HTERT RPE-1 (cell line): Measurements from ENCODE around the gene LMO1.

ENCODE experiments used
- in situ Hi-C: fragments of 300-500 bp; cut with MboI; formaldehyde crosslinking; loops from 4 replicates; pipeline ENCODE4 v1.14.3; 2020; ENCODE audit warnings: low sequenced_read_pairs

Gene LMO1

DNA sequence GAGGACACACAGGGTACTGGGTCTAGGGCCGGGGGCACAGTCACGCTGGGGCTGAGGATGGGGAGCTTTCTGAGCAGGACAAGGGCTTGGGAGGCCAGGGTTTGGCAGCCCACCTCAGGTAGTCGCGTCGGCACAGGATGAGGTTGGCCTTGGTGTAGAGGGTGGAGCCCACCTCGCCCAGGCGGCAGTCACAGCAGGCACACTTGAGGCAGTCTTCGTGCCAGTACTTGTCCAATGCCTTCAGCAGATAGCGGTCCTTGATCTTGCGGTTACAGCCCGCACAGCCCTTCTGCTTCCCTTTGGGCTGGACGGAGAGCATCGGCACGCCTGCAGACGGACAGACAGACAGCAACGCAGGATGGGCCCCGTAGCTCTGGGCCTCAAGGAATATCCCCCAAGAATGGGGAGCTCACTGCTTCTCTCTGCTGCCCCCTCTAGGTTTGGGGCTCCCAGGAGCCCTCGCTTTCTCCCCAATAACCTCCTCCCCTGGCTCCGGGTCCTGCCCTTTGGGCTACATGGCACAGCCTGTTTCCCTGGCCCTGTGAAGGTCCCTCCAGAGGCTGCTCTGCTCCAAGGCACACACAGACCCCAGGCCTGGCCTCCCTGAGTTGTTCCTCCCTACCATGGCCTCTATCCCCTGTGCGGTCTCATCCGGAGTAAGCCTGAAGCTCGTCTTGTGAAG is 33.4 kb downstream of the LMO1 start:
- in situ Hi-C loops = no loop called here

DNA sequence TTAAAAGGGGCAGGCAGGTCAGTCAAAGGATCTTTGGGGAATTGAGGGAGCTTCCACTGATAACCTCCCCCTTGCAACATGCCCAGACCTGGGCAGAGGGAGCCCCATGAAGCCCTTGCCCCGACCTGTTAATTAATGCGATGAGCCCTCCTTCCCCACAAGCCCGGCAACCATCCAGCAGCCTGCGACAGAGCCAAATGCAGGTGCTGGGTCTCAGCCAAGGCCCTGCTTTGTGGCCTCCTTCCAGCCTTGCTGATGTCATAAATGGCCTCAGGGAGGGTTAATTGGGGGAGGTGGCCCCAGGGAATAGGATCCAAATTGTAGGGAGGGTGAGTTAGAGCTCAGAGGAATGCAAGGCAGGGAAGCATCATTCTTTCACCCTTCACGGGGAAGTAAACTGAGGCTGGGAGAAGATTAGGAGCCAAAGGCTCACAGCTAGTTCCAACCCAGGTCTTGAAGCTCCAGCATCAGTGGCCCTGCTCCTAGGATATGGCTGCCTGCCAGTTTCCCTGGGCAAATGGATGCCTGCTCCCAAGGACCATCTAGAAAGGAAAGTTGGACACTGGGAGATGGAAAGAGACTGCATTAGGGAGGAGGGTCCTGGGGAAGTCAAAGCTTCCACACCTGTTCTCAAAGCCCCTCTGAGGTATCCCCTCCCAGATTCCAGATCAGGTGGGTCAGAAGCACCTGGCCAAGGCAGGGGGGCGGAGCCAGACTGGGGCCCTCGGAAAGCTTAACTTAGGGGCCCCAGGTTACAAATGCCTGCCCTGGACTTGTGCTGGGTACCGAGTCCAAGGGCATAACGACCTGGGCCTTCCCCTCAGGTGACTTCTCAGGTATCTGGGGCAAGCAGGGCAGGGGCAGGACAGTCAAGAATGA is 34.1 kb downstream of the LMO1 start:
- in situ Hi-C loops = no loop called here

DNA sequence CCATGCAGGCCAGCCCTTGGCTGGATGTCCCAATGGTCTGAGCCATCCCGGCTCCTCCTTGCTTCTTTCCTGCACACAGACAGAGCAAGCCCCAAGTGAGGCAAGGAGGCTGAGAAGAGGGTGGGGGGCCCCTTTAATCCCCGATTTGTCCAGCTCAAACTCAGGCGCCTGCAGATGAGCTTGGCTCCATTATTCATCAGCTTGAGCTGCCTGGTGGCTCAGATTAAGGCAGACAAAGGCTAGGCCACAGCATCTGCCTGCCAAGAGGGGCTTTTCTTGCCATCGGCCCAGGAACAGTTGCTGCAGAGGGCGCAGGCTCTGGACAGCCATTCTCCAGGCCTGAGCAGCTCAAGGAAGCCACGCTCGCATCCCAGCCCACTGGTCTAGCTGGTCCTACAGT is 35.4 kb downstream of the LMO1 start:
- in situ Hi-C loops = no loop called here

DNA sequence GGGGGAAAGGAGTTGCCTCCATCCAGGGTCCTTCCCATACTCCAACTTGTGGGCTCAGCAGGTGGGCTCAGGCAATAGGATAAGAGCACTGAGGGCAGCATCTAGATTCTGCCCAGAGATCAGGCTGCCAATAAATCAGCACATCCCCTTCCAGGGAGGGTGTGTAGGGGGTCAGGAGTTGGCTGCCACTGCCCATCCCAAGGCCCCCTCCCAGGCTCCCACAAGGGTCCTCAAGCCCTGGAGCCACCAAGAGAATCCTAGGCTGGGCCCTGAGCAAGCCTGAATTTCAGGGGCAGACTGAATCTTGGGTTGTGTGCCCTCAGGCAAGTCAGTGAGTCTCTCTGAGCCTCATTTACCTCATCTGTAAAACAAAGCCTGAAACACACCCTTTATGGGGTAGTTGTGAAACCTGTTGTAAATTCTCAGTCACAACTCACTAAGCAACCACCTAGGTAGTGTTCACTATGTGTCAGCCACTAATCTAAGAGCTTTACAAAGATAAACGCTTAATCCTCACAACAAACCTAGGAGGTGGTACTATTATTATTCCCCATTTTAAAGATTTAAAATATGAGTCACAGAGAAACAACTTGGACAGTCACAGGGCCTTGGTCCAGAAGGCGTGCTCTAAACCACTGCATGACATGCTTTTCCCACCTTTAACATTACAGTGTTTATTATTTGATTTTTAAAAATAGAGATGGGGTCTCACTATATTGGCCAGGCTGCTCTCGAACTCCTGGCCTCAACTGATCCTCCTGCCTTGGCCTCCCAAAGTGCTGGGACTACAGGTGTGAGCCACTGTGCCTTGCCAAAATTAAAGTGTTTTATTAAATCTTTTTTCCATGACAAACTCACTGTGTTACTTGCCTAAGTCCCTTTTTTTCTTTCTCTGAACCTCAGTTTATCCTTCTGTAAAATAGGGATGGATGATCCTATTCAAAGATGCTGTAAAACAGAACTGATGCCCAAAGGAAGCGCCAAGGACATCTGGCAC is 36.2 kb downstream of the LMO1 start:
- in situ Hi-C loops = no loop called here

DNA sequence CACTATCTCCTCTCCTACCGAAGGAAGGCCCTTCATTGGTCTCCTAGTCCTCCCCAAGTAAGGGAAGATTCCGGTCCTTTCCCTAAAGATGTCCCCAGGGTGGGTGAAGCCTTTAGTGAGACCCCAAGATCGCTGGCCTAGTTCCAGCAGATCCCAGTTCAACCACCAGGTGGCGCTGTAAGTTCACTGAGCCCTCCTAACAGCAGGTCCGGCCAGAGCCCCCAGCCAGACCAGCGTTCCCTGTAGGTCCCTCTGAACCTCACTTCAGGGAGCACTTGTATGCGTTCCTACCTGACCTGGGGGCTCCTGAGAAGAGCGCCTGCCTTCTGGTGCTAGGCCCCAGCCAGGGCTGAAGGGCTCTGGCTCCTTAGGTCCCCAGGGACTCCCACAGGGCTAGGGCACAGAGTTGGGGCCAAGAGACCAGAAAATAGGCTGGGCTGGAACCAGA is 38.1 kb downstream of the LMO1 start:
- in situ Hi-C loops = no loop called here

DNA sequence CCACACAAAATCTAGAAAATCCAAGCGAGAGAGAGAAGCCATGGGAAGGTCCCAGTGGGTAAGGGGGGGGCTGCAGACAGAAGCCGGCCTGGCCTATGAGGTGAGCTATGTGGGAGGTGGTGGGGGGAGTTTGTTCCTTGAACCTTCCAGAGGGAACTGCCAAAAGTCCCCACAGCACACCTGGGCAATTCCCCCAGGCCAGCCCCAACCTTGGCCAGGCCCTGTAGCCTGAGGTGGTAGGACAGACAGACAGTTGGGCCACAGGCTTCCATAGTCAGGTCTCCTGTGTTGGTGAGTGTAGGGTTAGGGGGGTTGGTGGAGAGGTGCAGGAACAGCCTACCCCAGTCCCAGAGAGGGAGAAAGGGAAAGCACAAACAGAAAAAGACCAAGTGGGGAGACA is 39.0 kb downstream of the LMO1 start:
- in situ Hi-C loops = no loop called here

DNA sequence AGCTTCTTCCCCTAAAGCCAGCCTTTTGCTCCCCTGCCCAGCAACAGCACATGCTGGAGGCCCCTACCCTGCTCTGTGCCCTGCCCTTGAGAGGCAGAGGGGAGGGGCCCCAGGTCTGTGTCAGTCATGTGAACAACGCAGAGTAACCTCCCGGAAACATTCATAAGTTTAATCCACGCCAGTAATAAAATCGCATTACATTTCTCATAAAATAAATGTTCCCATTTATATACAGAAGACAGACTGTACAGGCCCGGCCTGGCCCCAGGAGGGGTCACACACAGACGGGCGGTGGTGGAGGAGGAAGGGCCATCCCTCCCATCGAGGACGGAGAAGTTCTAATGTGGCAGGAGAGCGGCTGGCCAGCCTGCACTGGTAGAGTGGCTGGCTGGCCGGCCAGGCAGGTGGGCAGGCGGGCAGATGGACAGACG is 39.5 kb downstream of the LMO1 start:
- in situ Hi-C loops = no loop called here

DNA sequence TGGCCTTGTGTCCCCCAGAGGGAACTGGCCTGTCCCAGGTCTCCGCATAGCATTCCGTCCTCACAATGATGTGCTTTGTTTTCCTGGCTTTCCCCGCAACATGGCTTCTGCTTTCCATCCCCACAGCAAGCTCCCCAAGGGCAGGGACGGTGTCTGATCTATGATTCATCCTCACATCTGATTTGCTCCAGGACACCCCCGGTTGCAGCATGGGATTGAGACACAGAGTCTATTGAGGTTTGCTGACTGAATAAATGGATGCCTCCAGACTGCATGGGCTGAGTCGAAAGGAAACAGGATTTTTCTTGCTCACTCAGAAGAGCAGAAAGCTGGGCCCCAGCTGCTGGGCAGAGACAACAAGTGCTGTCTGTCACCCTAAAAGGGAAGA is 40.2 kb downstream of the LMO1 start:
- in situ Hi-C loops = no loop called here

DNA sequence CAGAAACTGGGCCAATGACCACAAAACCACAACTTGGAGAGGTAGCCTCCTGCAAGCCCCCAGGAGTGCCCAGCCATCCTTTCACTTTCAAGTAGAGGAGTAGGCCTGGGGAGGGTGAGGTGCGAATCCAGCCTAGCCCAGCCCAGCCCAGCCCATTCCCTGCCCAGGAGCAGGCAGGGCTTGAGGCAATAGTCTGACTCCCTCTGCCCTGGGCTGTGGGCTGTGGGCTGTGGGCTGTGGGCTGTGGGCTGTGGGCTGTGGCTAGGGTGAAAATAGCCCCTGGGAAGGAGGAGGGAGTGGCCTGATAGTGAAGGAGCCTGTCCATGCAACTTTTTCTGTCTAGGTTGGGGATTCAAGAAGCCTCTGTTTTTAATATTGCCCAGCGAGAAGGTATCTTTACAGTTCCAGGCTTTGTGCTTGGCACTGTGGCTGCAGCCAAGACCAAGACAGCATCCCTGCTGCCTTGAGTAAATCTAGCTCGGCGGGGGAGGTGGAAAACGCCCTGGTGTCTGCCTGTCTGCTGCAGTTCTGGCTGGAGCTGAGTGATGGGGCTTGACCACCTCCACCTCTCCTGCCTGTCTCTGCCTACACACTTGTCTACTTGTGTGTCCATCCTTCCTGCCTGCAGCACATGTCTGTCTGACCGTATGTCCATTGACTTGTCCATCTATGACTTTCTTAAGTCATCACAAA is 40.7 kb downstream of the LMO1 start:
- in situ Hi-C loops = no loop called here

DNA sequence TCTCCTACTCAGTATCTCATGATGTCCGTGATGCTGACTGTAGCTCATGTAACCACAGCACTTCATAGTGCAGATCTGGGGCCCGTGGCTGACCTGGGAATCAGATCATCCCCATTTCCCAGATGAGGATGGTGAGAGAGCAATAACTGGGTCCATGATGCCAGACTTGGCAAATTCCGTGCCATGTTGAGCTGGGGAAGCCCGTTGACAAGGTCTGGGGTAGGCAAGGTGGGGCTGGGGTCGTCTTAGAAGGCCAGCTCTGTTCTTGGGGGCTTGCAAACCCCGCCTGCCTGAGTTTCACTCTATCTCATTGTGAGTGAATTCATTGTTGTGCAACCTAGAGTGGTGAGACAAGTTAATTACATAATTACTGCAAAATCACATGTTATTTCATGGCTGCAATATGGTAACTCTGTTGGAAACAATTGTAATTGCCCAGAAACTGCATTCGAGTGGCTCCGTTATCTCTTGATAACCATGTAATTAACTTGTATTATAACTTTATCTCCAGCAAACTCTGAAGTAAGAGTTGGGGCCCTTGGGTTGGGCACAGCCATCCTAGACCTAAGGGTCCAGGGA is 41.7 kb downstream of the LMO1 start:
- in situ Hi-C loops = no loop called here

DNA sequence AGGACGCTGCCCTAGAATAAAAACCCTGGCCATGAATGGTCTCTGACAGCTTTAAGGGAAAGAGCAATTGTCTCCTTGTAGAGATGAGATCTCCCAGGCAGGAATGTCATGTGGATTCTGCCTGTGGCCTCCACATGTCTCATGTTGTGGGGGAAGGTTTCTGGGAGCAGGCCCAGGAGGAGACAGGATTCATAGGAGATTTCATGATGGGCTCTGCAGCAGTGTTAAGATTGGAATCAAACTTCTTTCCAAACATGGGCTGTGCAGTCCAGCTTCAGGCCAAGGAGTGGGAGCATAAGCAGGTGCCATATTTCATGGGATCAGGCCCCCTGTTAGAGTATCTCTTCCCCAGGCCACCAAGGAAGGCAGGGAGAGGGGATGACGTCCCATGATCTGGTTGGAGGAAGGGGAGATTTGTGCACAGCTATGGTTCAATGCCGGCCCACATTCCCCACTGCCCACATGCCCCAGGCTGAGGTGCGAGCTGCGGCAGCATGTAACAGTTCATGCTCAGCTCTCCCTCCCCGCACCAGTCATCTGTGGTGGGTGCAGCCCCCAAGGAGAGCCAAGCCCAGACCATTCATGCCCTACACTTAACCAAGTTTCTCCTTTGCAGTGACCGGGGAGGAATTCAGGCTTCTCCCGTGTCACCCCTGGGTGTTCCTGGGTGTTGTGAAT is 42.5 kb downstream of the LMO1 start:
- in situ Hi-C loops = no loop called here

DNA sequence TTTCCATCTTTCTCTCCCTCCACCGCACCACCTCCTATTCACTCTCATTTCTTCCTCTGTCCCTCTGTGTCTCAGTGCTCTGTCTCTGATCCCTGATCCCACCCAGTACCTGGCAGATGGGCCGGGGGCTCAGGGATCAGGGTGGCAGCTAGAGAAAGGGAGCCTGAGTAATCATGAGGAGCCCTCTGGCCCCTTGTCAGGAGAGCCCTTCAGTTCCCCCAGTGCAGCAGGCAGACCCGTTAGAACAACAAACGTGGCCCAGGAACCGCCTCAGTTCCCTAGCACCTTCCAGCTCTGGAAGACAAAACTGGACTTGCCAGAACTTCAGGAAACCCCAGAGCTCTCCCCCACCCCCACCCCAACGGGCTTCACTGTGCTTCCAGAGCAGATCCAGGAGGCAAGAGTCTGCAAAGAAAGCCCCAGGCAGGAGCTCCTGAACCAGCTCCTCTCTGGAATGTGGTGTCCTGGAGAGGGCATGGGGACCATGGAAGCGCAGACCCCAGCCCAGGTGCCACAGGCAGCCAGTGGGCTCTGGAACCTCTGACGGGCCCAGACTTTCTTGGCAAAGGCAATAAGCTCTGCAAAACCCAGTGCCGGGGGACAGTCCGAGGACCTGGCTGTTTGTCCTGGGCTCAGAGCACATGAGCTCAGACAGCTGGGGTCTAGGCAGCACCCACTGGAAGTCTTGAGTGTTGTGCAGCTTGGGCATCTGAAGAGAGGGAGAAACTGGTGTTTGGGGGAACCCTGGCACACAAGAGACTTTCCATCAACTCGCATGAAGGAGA is 43.2 kb downstream of the LMO1 start:
- in situ Hi-C loops = no loop called here

DNA sequence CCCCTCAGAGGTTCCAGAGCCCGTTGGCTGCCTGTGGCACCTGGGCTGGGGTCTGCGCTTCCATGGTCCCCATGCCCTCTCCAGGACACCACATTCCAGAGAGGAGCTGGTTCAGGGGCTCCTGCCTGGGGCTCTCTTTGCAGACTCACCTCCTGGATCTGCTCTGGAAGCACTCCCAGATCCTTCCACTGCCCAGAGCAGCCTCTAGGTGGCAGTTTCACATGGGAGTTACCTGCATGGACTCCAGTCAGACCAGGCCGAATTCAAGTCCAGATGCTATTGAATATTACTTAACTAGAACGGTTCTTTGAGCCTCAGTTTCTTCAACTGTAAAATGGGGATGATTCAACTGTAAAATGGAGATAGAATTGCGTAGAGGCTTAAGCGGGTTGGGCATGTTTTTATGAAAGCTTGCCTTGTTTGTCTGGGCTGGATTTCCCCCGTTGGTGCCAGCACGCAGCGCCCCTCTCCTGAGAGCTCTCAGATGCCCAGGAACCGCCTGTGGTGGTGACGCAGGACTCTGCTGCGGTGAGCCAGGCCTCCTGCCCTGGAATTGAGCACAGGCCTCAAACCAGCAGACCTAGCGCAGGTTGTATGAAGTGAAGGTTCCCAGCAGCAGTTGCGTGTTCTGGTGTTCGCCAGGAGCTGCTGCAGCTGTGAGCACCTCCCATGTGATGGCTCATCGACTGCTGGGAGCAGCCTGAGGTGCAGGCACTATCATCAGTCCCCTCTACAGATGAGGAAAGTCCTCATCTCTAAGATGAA is 44.2 kb downstream of the LMO1 start:
- in situ Hi-C loops = no loop called here

DNA sequence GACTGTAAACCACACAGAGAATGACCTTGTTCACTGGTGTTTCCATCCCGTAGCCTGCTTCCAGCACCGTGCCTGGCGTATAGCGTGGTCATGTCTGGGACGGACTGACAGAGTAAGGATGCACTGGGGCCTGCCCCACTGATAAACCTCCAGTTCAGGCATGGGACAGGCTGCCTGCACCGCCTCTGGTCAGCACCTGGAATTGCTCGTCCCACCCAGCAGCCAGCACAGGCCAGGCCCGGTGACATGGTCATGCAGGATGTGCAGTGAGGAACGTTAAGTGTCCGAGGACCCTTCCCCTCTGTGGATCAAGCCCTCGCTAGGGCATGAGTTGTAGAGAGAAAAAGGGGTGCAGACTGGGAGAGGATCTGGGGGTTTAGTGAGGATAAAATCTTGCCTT is 44.8 kb downstream of the LMO1 start:
- in situ Hi-C loops = no loop called here

DNA sequence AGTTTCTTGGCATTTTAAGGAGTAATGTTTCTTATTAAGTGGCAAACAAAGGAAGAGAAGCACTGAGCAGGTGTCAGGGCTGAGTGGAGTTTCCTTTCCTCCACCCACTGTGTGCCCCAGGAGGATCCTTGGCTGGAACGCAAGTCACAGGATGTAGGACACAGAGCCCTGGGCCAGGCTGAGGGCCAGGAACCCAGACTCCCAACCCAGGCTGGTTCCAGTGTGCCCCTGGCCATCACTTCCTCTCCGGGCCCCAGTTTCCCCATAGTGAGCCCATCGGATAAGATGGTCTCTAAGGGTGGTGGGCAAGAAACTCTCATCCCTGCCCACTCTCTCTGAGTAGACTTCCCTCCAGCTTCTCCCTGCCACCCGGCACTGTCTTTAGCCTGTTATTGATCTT is 45.3 kb downstream of the LMO1 start:
- in situ Hi-C loops = no loop called here

DNA sequence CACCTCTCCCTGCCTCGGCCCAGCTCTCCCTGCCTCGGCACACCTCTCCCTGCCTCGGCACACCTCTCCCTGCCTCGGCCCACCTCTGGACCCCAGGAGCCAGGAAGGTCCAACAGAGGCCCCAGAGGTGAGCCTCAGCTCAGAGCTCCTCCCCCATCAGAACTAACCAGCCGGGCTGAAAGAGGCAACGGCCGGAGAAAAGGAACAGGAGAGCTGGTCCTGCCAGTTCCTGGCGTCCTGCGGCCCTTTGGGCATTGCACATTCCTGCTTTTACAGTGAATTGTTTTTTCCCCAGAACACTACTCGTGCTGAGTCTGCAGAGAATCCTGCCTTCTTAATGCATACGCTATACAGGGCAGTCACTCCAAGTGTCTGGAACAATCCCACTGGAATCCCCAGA is 45.8 kb downstream of the LMO1 start:
- in situ Hi-C loops = no loop called here

DNA sequence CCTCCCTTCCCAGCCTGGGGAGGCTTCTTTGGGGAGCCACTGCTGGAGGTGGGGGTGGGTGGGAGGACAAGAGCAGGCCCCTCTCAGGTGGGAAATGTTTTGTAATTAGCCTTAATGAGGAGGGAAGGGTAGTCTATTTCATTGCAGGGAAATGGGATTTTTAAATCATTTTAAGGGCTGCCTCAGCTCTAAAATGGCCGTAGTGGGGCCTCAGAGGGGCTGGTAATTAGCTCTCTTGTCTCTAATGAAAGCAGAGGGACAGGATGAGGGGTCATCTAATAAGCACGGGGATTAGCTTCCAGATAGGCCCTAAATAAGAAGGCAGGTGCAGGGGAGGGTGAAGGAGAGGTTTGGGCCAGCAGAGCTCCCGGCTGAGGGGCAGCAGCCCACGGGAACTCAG is 46.5 kb downstream of the LMO1 start:
- in situ Hi-C loops = no loop called here

DNA sequence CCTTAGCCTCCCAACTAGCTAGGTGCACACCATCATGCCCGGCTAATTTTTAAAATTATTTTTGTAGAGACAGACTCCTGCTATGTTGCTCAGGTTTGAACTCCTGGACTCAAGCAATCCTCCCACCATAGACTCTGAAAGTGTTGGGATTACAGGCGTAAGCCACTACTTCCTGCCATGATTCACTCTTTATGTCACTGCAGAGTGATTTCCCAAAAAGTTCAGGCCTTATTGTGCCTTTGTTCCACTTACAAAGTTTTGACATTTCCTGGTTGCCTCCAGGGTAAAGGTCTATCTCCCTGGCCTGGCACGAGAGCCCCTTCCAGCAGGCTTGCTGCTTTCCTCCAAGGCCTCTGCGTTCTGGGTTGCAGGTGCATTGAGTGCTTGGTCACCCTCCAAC is 50.3 kb downstream of the LMO1 start:
- in situ Hi-C loops = no loop called here
